Subcutaneous adipose tissue (tissue), 4 donors: ENCODE data around the gene LRFN2. TPM values are rescaled to one million over a fixed set of nuclear protein-coding genes. Genes with fewer than 3 reads are reported as not detected.

ENCODE experiments used
- CTCF ChIP-seq: fragments of 450-650 bp; IDR thresholded peaks from one replicate; pipeline ENCODE4 v1.5.1; 2016; ENCODE audit warnings: low read depth, mild to moderate bottlenecking, control low read depth, antibody characterized with exemption, moderate library complexity
- total RNA-seq, 4 donors: library from RNA; depleted of rRNA; stranded (reverse); fragments of >200 nt; gene quantifications; one replicate each; pipeline ENCODE4 v1.1.0, GENCODE V29; 2016

The LRFN2 gene
- total RNA-seq, 4 donors from 2014 or later, result not detected

DNA sequence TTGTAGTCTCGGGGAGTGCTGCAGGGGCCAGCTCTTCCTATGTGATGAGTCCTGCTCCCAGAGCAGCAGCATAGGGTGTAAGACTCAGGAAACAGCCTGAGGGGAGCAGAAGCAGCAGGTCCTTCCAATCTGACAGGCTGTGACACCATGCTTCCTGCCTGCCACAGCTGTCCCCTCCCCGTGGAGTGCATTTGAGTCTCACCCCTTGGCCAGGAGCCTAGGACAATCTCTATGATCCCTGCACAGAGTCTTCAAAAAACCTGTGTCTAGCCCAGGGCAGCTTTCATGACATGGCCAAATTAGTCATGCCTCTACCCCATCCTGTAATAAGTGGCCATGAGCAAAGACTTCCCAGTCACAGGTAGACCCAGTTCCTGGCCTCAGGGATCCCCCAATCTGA, 23.1 kb upstream of the LRFN2 start:
- no peak for TF ChIP-seq CTCF

DNA sequence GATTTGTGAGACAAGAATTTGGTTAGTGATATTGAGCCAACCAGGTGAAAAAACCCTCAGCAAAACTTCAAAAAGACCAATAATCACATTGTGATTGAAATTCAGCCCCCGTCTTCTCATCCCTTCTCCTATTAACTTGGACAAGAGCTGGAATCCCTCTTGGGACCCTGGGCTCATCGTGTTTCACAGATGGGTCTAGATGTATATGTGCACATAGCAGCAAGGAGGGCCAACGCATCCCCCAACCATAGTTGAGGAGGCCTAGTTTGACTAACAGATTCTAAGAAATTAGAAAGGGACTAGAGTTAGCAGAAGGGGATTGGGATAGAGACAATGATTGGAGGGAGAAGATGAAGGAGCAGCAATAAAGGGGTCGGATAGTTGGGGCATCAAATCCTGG, 19.8 kb upstream of the LRFN2 start:
- TF ChIP-seq CTCF, result no peak

GRCh38 chr6:40606526-40606925, 19.4 kb upstream of the LRFN2 start:
- no peak for TF ChIP-seq CTCF

- no peak for TF ChIP-seq CTCF
These were observed 16.9 kb upstream of the LRFN2 start for GRCh38 chr6:40604082-40604481.

DNA sequence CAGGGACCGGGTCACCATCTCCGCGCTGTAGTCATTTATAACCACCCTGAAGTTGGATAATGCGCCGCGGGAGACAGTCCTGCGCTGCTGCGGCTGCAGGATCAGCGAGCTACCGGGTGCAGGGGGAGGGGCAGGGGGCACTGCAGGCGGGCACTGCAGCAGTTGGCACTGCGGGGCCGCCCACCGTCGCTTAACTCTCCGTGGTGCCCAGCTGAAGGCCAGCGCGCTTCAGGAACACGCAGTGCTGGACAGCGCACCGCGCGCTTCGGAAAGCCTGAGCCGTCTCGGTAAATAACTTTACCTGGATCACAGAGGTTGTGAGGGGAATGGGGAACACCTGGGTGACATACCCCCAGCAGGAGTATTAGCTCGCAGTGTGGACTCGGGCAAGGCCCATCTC, 12.4 kb upstream of the LRFN2 start:
- TF ChIP-seq CTCF, result no peak

GRCh38 chr6:40598516-40598915, 11.4 kb upstream of the LRFN2 start:
- TF ChIP-seq CTCF, result no peak

DNA sequence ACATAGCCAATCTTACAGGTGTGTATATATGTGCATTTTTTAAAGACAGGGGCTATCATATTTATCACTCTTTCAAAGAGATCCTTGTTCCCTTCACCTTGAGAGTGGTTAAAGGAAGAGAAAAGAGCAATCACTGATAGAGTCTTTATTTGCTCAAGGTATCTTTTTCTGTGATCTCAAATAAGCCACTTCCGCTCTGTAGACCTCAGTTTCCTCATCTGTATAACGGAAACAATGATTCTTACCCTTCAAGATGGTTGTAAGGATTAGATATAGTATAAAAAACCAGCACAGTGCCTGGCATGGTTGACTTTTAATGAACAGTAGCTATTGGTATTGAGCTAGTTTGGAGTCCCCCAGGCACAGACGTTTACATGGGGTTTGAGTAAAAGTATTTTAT, 10.1 kb upstream of the LRFN2 start:
- TF ChIP-seq CTCF, result no peak

DNA sequence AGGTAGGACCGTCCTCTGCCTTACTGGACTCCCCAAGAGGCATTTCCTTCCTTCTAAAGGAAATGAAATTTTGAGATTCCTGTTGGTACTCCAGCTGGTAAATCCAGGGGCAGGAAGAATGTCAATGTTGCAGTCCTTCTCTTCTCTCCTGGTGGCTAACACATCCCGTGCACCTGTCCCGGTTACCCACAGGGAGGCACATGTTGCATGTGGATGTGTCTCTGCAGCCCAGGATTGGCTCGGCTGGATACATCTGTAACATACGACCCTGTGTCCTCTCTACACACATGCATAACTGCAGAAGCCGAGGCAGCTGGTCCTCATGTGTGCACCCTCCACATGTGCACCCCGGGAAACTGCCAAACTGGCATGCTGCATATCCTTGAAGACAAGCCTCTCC, 1.3 kb upstream of the LRFN2 start:
- no peak for TF ChIP-seq CTCF
